Panc1 (cell line): ENCODE results near the gene LHX3.

Source experiments
- POLR2AphosphoS5 ChIP-seq: IDR thresholded peaks from 2 replicates; pipeline ENCODE4 v1.6.1; 2012; ENCODE audit warnings: mild to moderate bottlenecking, low read depth, low read length, moderate library complexity
- TF ChIP-seq, protein P1 (sequence below): fragments of 450-650 bp; IDR thresholded peaks from 2 replicates; pipeline ENCODE4 v1.5.1; 2017; ENCODE audit warnings: mild to moderate bottlenecking

DNA sequence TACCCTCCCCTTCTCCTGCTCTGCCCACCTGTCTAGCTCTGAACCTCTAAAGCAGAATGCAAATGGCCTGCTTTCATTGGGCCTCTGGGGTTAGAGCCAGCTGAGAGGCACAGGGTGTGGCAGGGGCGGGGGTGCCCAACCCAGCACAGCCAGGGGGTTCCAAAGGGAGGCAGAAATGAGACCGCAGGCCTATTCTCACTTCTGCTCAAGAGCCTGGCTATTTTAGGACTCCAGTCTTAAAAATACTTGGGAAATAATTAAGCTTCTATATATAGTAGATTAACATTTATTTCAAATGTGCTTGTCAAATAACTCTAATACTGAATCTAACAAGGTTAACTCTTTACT, 35.0 kb upstream of the LHX3 start:
- no peak for TF ChIP-seq POLR2AphosphoS5
- TF ChIP-seq, protein P1, sequence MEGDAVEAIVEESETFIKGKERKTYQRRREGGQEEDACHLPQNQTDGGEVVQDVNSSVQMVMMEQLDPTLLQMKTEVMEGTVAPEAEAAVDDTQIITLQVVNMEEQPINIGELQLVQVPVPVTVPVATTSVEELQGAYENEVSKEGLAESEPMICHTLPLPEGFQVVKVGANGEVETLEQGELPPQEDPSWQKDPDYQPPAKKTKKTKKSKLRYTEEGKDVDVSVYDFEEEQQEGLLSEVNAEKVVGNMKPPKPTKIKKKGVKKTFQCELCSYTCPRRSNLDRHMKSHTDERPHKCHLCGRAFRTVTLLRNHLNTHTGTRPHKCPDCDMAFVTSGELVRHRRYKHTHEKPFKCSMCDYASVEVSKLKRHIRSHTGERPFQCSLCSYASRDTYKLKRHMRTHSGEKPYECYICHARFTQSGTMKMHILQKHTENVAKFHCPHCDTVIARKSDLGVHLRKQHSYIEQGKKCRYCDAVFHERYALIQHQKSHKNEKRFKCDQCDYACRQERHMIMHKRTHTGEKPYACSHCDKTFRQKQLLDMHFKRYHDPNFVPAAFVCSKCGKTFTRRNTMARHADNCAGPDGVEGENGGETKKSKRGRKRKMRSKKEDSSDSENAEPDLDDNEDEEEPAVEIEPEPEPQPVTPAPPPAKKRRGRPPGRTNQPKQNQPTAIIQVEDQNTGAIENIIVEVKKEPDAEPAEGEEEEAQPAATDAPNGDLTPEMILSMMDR, result no peak
